ENCODE measurements around the gene SRPX2. TPM values are rescaled to one million over a fixed set of nuclear protein-coding genes. Genes with fewer than 3 reads are reported as not detected.

Gene SRPX2
- total and polyA plus RNA-seq, 2 experiments from 2014 or later, result 36.7 to 40.3 TPM

Other genes with a start within 250 kb of the SRPX2 start
- gene PCDH19, start 233.9 kb upstream of the SRPX2 start, total RNA-seq (2014; rRNA removed; shearing (Covaris generic)), result 0.51 and 0.54 TPM in 2 replicates
- 0.05 and 0.16 TPM in 2 replicates for gene PCDH19, start 233.9 kb upstream of the SRPX2 start, polyA plus RNA-seq (2016; fragmentation: Nextera tagmentation; extraction: Ambion mirVana)
- not detected in 2 replicates for gene TNMD, start 59.3 kb upstream of the SRPX2 start, total RNA-seq (2014; rRNA removed; shearing (Covaris generic))
- gene TNMD, start 59.3 kb upstream of the SRPX2 start, polyA plus RNA-seq (2016; fragmentation: Nextera tagmentation; extraction: Ambion mirVana), result not detected in 2 replicates
- 24.3 and 29.3 TPM in 2 replicates for gene TSPAN6, start 7.4 kb upstream of the SRPX2 start, total RNA-seq (2014; rRNA removed; shearing (Covaris generic))
- 36.5 and 37.8 TPM in 2 replicates for gene TSPAN6, start 7.4 kb upstream of the SRPX2 start, polyA plus RNA-seq (2016; fragmentation: Nextera tagmentation; extraction: Ambion mirVana)
- 3.2 and 4.6 TPM in 2 replicates for gene SYTL4, start 87.9 kb downstream of the SRPX2 start, total RNA-seq (2014; rRNA removed; shearing (Covaris generic))
- 1.6 and 2.5 TPM in 2 replicates for gene SYTL4, start 87.9 kb downstream of the SRPX2 start, polyA plus RNA-seq (2016; fragmentation: Nextera tagmentation; extraction: Ambion mirVana)
- 11.8 and 12.3 TPM in 2 replicates for gene CSTF2, start 176.2 kb downstream of the SRPX2 start, total RNA-seq (2014; rRNA removed; shearing (Covaris generic))
- 15.3 and 15.7 TPM in 2 replicates for gene CSTF2, start 176.2 kb downstream of the SRPX2 start, polyA plus RNA-seq (2016; fragmentation: Nextera tagmentation; extraction: Ambion mirVana)
- not detected in 2 replicates for gene NOX1, start 230.2 kb downstream of the SRPX2 start, total RNA-seq (2014; rRNA removed; shearing (Covaris generic))
- 0.16 and 0.18 TPM in 2 replicates for gene NOX1, start 230.2 kb downstream of the SRPX2 start, polyA plus RNA-seq (2016; fragmentation: Nextera tagmentation; extraction: Ambion mirVana)